GM10248 (cell line): ENCODE measurements around the gene BET1.
"Not testable (repeated sequence)": the region's sequence is repeated elsewhere in the genome, so short reads cannot be mapped to it uniquely, and the experiment has no call there.

Source experiments
- CTCF ChIA-PET: fragments of 300-600 bp; sonication (Branson Sonifier 250); formaldehyde crosslinking; extraction: SDS; loops from one replicate; lab custom pipeline; 2021; ENCODE audit warnings: antibody characterized with exemption; lab: Yijun Ruan, JAX
- POLR2A ChIA-PET: fragments of 350-650 bp; sonication (Branson Sonifier 250); formaldehyde crosslinking; extraction: SDS; loops from one replicate; lab custom pipeline; 2020; ENCODE audit warnings: antibody characterized with exemption; lab: Yijun Ruan, JAX
- DNase-seq: peaks from one replicate; pipeline ENCODE4 v3.0.0; 2012; ENCODE audit errors: extremely low spot score
- CTCF ChIP-seq: IDR thresholded peaks from 2 replicates; pipeline ENCODE4 v1.5.1; 2012; ENCODE audit warnings: mild to moderate bottlenecking, low read depth; ENCODE audit errors: extremely low read depth, missing control alignments, control extremely low read depth

BET1 gene

GRCh38 chr7:94039368-94040035 lies 35.3 kb upstream of the BET1 start:
- no peak for TF ChIP-seq CTCF
- DNase-seq: no peak
- ChIA-PET POLR2A (no interaction called here), CTCF (interaction anchor here (1.3 kb wide), 1 partner anchor 11 kb away, joined by 3 read pairs; no protein-coding TSS in a partner anchor)

- TF ChIP-seq CTCF: no peak
- DNase-seq: no peak
- ChIA-PET POLR2A (no interaction called here), CTCF (no interaction called here)
These were observed 27.7 kb upstream of the BET1 start for GRCh38 chr7:94031865-94032264.

- DNase-seq: no peak
- no peak for TF ChIP-seq CTCF
- POLR2A ChIA-PET: no interaction called here
- CTCF ChIA-PET: no interaction called here
These were observed 26.5 kb upstream of the BET1 start for GRCh38 chr7:94030634-94031033.

- ChIA-PET POLR2A (no interaction called here), CTCF (interaction anchor here (0.9 kb wide), 1 partner anchor 8 kb away, joined by 3 read pairs; no protein-coding TSS in a partner anchor)
- no peak for DNase-seq
- TF ChIP-seq CTCF: no peak
These were observed 25.8 kb upstream of the BET1 start for GRCh38 chr7:94029976-94030375.

- DNase-seq: no peak
- TF ChIP-seq CTCF: no peak
- POLR2A ChIA-PET: no interaction called here
- CTCF ChIA-PET: interaction anchor here (1.1 to 1.4 kb wide), 3 partner anchors 10 to 126 kb away, joined by 3 read pairs; no protein-coding TSS in a partner anchor
These were observed 24.6 kb upstream of the BET1 start for GRCh38 chr7:94028768-94029167.

- CTCF ChIA-PET, DNase-seq, POLR2A ChIA-PET: not testable (repeated sequence)
These were observed 22.5 kb upstream of the BET1 start for GRCh38 chr7:94026619-94027018.

- TF ChIP-seq CTCF: no peak
- ChIA-PET CTCF (no interaction called here), POLR2A (no interaction called here)
- no peak for DNase-seq
These were observed 18.4 kb upstream of the BET1 start for GRCh38 chr7:94022550-94022949.
